Tibial nerve (tissue), 4 donors: Measurements from ENCODE around the gene GRHL1.

Experiments used
- EP300 ChIP-seq, 2 donors: sonication (generic); formaldehyde crosslinking; IDR thresholded peaks; one replicate each; pipeline ENCODE4 v1.6.1; 2017; ENCODE audit warnings: antibody characterized with exemption in 2 of 2, mild to moderate bottlenecking in 1 of 2
- POLR2A ChIP-seq, 2 donors: fragments of 450-650 bp; IDR thresholded peaks; one replicate each; pipeline ENCODE4 v1.6.1; 2017; ENCODE audit warnings: antibody characterized with exemption in 2 of 2, mild to moderate bottlenecking in 2 of 2, moderate library complexity in 2 of 2
- TF ChIP-seq, protein P1 (sequence below), 5 experiments: fragments of 200-600 bp in 3 of 5; fragments of 450-650 bp in 2 of 5; sonication (generic) in 3 of 5; IDR thresholded peaks; one replicate each; pipeline ENCODE4 v1.5.1; 2016 to 2019; ENCODE audit warnings: antibody characterized with exemption in 5 of 5, mild to moderate bottlenecking in 3 of 5, moderate library complexity in 2 of 5

- TF ChIP-seq, protein P1, sequence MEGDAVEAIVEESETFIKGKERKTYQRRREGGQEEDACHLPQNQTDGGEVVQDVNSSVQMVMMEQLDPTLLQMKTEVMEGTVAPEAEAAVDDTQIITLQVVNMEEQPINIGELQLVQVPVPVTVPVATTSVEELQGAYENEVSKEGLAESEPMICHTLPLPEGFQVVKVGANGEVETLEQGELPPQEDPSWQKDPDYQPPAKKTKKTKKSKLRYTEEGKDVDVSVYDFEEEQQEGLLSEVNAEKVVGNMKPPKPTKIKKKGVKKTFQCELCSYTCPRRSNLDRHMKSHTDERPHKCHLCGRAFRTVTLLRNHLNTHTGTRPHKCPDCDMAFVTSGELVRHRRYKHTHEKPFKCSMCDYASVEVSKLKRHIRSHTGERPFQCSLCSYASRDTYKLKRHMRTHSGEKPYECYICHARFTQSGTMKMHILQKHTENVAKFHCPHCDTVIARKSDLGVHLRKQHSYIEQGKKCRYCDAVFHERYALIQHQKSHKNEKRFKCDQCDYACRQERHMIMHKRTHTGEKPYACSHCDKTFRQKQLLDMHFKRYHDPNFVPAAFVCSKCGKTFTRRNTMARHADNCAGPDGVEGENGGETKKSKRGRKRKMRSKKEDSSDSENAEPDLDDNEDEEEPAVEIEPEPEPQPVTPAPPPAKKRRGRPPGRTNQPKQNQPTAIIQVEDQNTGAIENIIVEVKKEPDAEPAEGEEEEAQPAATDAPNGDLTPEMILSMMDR (IDR thresholded peaks at IDR 0.05) = no peak
- no peak for TF ChIP-seq POLR2A (IDR thresholded peaks at IDR 0.05)
- no peak for TF ChIP-seq EP300 (IDR thresholded peaks at IDR 0.05)
These were observed 17.3 kb downstream of the GRHL1 start for GRCh38 chr2:9968553-9969497.
